ENCODE data around the gene KRT72. TPM values are rescaled to one million over a fixed set of nuclear protein-coding genes. Genes with fewer than 3 reads are reported as not detected.

The KRT72 gene
- total RNA-seq, 1 experiment from 2014 or later, result not detected

DNA sequence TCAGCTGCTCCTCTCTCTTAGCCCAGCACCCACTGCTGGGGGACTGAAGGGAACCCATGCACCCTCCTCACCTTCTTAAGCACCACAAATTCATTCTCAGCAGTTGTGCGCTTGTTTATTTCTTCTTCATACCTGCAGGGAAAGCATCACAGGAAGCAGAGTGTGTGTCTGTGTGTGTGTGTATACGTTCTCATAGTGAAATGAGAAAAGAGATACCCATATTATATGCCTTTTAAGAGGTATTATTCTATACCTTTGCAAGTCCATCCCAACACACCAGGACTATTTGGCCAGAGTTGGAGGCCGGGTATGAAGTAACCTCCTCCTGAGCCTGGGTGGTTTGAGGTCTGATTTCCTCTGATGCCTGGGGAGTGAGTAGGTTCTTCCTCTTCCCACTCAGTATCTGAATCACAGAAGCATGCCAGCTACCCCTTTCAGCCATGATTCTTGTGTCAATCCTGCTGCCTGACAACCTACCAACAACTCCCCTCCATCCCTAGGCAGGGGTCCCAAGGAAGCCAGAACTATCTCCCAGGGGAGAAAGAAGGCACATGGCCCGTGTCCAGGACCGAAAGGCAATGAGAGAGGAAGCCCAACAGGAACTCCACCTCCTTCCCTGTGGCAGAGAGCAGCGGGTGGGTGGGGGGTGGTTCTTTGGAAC lies 14.1 kb upstream of the KRT72 start:
- no peaks in the 10 kb centered on the region for H3K9me3 Mint-ChIP-seq
- Histone ChIP-seq H4K91ac (ENCODE audit: insufficient read length, low read depth, low read length) (no peak overlapping the region), H3K9me3 (ENCODE audit: control insufficient read depth, low read depth, low read length) (no peaks in the 10 kb centered on the region), H2BK20ac (ENCODE audit: low read depth, low read length, poor library complexity, severe bottlenecking) (no peak overlapping the region), H3K27me3 (ENCODE audit: insufficient read depth, low read length) (no peaks in the 10 kb centered on the region), H3K14ac (ENCODE audit: insufficient read depth, low read length) (no peak overlapping the region), H3K4ac (ENCODE audit: low read depth, low read length) (no peak overlapping the region), H2AFZ (ENCODE audit: low read length) (no peak overlapping the region), H4K20me1 (ENCODE audit: control insufficient read depth, insufficient read depth, insufficient read length) (no peaks in the 10 kb centered on the region), H3K23me2 (ENCODE audit: insufficient read length, low read depth, low read length, poor library complexity, severe bottlenecking) (no peaks in the 10 kb centered on the region), H3K18ac (ENCODE audit: insufficient read length, low read depth, low read length) (no peak overlapping the region), H3K4me1 (ENCODE audit: insufficient read depth, low read length) (no peaks in the 10 kb centered on the region), H3K4me2 (ENCODE audit: insufficient read depth, insufficient read length, low read length) (no peak overlapping the region), H3K9ac (ENCODE audit: extremely low read depth, insufficient read length, low read length) (no peak overlapping the region), H2AK5ac (ENCODE audit: insufficient read length, low read length) (no peak overlapping the region), H2BK120ac (ENCODE audit: low read depth, low read length, poor library complexity, severe bottlenecking) (no peak overlapping the region), H3K79me2 (ENCODE audit: insufficient read depth, low read length) (no peaks in the 10 kb centered on the region), H2BK15ac (ENCODE audit: low read depth, low read length) (no peak overlapping the region), H2BK12ac (ENCODE audit: insufficient read length, low read depth, low read length) (no peak overlapping the region), H4K5ac (ENCODE audit: insufficient read length, low read depth, low read length) (no peak overlapping the region), H2BK5ac (ENCODE audit: insufficient read length, low read length) (no peak overlapping the region), H3T11ph (ENCODE audit: low read length) (no peak overlapping the region), H3K27ac (ENCODE audit: insufficient read length, low read depth, low read length) (no peak overlapping the region), H3K56ac (ENCODE audit: insufficient read length, low read depth, low read length) (no peak overlapping the region), H3K23ac (ENCODE audit: insufficient read length, low read depth, low read length) (no peak overlapping the region), H4K8ac (replicated peaks; ENCODE audit: insufficient read length, low read depth, low read length) (no peak overlapping the region), H3K79me1 (ENCODE audit: insufficient read depth, low read depth, low read length, poor library complexity, severe bottlenecking) (no peaks in the 10 kb centered on the region)
- no peak overlapping the region for H3K4me3 Mint-ChIP-seq
- H3K36me3 Mint-ChIP-seq (ENCODE audit: insufficient read depth in 1 of 3, low read depth in 3 of 3), result no peaks in the 10 kb centered on the region
- peaks cover 2 to 4% of the 10 kb centered on the region in 2 experiments; a peak in 2 of 4 replicates for H3K4me1 Mint-ChIP-seq
- DNase-seq, result peak; percentile 14
- no peak for TF ChIP-seq CTCF (conservative IDR thresholded peaks at IDR 0.05)
- no peak overlapping the region for H3K27ac Mint-ChIP-seq
- no CpG with 5 or more reads among the region's 6 CpGs for WGBS (ENCODE audit: extremely low coverage, insufficient read length, low lambda C conversion rate)
- peaks cover 32% of the 10 kb centered on the region for H3K27me3 Mint-ChIP-seq (ENCODE audit: low read depth)

Measured in H9 (cell line).